Measurements from ENCODE around the gene GPI. TPM values are rescaled to one million over a fixed set of nuclear protein-coding genes. Genes with fewer than 3 reads are reported as not detected.
"Not testable (repeated sequence)": the region's sequence is repeated elsewhere in the genome, so short reads cannot be mapped to it uniquely, and the experiment has no call there.

GPI gene
- polyA plus RNA-seq, 1 donor (not counting 4 experiments of a cell fraction or from before 2014, with no cell fraction given), result 123 TPM

- Histone ChIP-seq H3K4me1 (ENCODE audit: control insufficient read depth, extremely low read depth, insufficient read depth, low read length) (no peaks in the 10 kb centered on the region), H3K9me1 (ENCODE audit: control insufficient read depth, extremely low read depth, insufficient read depth, low read length) (no peaks in the 10 kb centered on the region), H3K36me3 (ENCODE audit: control insufficient read depth in 2 of 2, extremely low read depth in 1 of 2, insufficient read depth in 2 of 2, low read length in 2 of 2) (peaks cover 75 to 88% of the 10 kb centered on the region in 2 experiments), H3K27me3 (ENCODE audit: control insufficient read depth, extremely low read depth, insufficient read depth, low read length) (no peaks in the 10 kb centered on the region), H3K9ac (ENCODE audit: control insufficient read depth, extremely low read depth, insufficient read depth, low read length) (no peak overlapping the region), H4K20me1 (ENCODE audit: control insufficient read depth, extremely low read depth, insufficient read depth, low read length) (peaks cover 4% of the 10 kb centered on the region), H3K4me2 (ENCODE audit: control insufficient read depth, extremely low read depth, insufficient read depth, low read depth, low read length) (no peak overlapping the region), H2AFZ (ENCODE audit: control insufficient read depth, low read length) (no peak overlapping the region), H3K9me3 (ENCODE audit: control insufficient read depth, low read depth, low read length) (no peaks in the 10 kb centered on the region), H3K27ac (ENCODE audit: control insufficient read depth, insufficient read depth, low read length) (no peak overlapping the region), H3K79me2 (ENCODE audit: control insufficient read depth, insufficient read depth, low read length) (no peaks in the 10 kb centered on the region), H3K4me3 (ENCODE audit: control insufficient read depth in 2 of 3, extremely low read depth in 1 of 3, insufficient read depth in 2 of 3, low read depth in 1 of 3, low read length in 3 of 3) (no peak overlapping the region)
- dilution Hi-C loops (cut with MboI; ENCODE audit: extremely low pct_ligation_motif_present, low sequenced_read_pairs), result no loop called here
- TF ChIP-seq CTCF (optimal IDR thresholded peaks at IDR 0.05 in 1 of 3, IDR thresholded peaks at IDR 0.05 in 1 of 3, conservative IDR thresholded peaks at IDR 0.05 in 1 of 3; ENCODE audit: extremely low read depth in 1 of 3, insufficient read depth in 2 of 3, low read length in 3 of 3), result no peak
- no peak for TF ChIP-seq EZH2 (IDR thresholded peaks at IDR 0.05; ENCODE audit: low read length)
- FAIRE-seq (no peak), DNase-seq (ENCODE audit: low read depth, low spot score) (no peak)
These were observed 21.8 kb downstream of the GPI start for GRCh38 chr19:34386645-34387445.

GRCh38 chr19:34387446-34387810 lies 22.4 kb downstream of the GPI start:
- no peaks in the 10 kb centered on the region for H3K9me1 ChIP-seq (ENCODE audit: control insufficient read depth, extremely low read depth, insufficient read depth, low read length)
- TF ChIP-seq EZH2 (IDR thresholded peaks at IDR 0.05; ENCODE audit: low read length) (no peak), CTCF (optimal IDR thresholded peaks at IDR 0.05 in 1 of 3, IDR thresholded peaks at IDR 0.05 in 1 of 3, conservative IDR thresholded peaks at IDR 0.05 in 1 of 3; ENCODE audit: extremely low read depth in 1 of 3, insufficient read depth in 2 of 3, low read length in 3 of 3) (no peak)
- dilution Hi-C loops (cut with MboI; ENCODE audit: extremely low pct_ligation_motif_present, low sequenced_read_pairs), result no loop called here
- H3K9me3 ChIP-seq (ENCODE audit: control insufficient read depth, low read depth, low read length), result no peaks in the 10 kb centered on the region
- H3K27ac ChIP-seq (ENCODE audit: control insufficient read depth, insufficient read depth, low read length), result no peak overlapping the region
- H3K4me1 ChIP-seq (ENCODE audit: control insufficient read depth, extremely low read depth, insufficient read depth, low read length), result no peaks in the 10 kb centered on the region
- no peak overlapping the region for H3K9ac ChIP-seq (ENCODE audit: control insufficient read depth, extremely low read depth, insufficient read depth, low read length)
- peaks cover 72 to 88% of the 10 kb centered on the region in 2 experiments for H3K36me3 ChIP-seq (ENCODE audit: control insufficient read depth in 2 of 2, extremely low read depth in 1 of 2, insufficient read depth in 2 of 2, low read length in 2 of 2)
- no peak overlapping the region for H2AFZ ChIP-seq (ENCODE audit: control insufficient read depth, low read length)
- no peak for DNase-seq (ENCODE audit: low read depth, low spot score)
- H3K79me2 ChIP-seq (ENCODE audit: control insufficient read depth, insufficient read depth, low read length), result no peaks in the 10 kb centered on the region
- peaks cover 4% of the 10 kb centered on the region for H4K20me1 ChIP-seq (ENCODE audit: control insufficient read depth, extremely low read depth, insufficient read depth, low read length)
- no peak for FAIRE-seq
- H3K4me2 ChIP-seq (ENCODE audit: control insufficient read depth, extremely low read depth, insufficient read depth, low read depth, low read length), result no peak overlapping the region
- H3K27me3 ChIP-seq (ENCODE audit: control insufficient read depth, extremely low read depth, insufficient read depth, low read length), result no peaks in the 10 kb centered on the region
- no peak overlapping the region for H3K4me3 ChIP-seq (ENCODE audit: control insufficient read depth in 2 of 3, extremely low read depth in 1 of 3, insufficient read depth in 2 of 3, low read depth in 1 of 3, low read length in 3 of 3)

- H3K4me3 ChIP-seq (ENCODE audit: control insufficient read depth in 2 of 3, extremely low read depth in 1 of 3, insufficient read depth in 2 of 3, low read depth in 1 of 3, low read length in 3 of 3); FAIRE-seq; DNase-seq (ENCODE audit: low read depth, low spot score); H3K27me3 ChIP-seq (ENCODE audit: control insufficient read depth, extremely low read depth, insufficient read depth, low read length); H2AFZ ChIP-seq (ENCODE audit: control insufficient read depth, low read length); H4K20me1 ChIP-seq (ENCODE audit: control insufficient read depth, extremely low read depth, insufficient read depth, low read length); H3K9ac ChIP-seq (ENCODE audit: control insufficient read depth, extremely low read depth, insufficient read depth, low read length); H3K79me2 ChIP-seq (ENCODE audit: control insufficient read depth, insufficient read depth, low read length); dilution Hi-C loops (cut with MboI; ENCODE audit: extremely low pct_ligation_motif_present, low sequenced_read_pairs); H3K4me2 ChIP-seq (ENCODE audit: control insufficient read depth, extremely low read depth, insufficient read depth, low read depth, low read length); H3K4me1 ChIP-seq (ENCODE audit: control insufficient read depth, extremely low read depth, insufficient read depth, low read length); H3K27ac ChIP-seq (ENCODE audit: control insufficient read depth, insufficient read depth, low read length); H3K9me1 ChIP-seq (ENCODE audit: control insufficient read depth, extremely low read depth, insufficient read depth, low read length); H3K9me3 ChIP-seq (ENCODE audit: control insufficient read depth, low read depth, low read length): not testable (repeated sequence)
- peaks cover 69 to 85% of the 10 kb centered on the region in 2 experiments for H3K36me3 ChIP-seq (ENCODE audit: control insufficient read depth in 2 of 2, extremely low read depth in 1 of 2, insufficient read depth in 2 of 2, low read length in 2 of 2)
These were observed 23.7 kb downstream of the GPI start for GRCh38 chr19:34388745-34389144.
